Measurements from ENCODE around the gene TBP. TPM values are rescaled to one million over a fixed set of nuclear protein-coding genes. Genes with fewer than 3 reads are reported as not detected.
A peak's percentile ranks its signal among the peaks of the same experiment; 100 is the strongest.
"Not testable (repeated sequence)": the region's sequence is repeated elsewhere in the genome, so short reads cannot be mapped to it uniquely, and the experiment has no call there.

TBP gene
- total and polyA plus RNA-seq, 12 donors, result 10.4 to 27.8 (median 15.1) TPM

- intact Hi-C loops (cut with DNase I), result loop anchor here in 1 of 2 donors (5.0 to 10.0 kb wide), 2 partner anchors 696 to 729 kb away; no protein-coding TSS in a partner anchor
- Histone ChIP-seq H3K4me3 (no peak overlapping the region), H3K36me3 (replicated peaks in 1 of 2) (no peaks in the 10 kb centered on the region), H3K9me3 (replicated peaks in 1 of 3) (no peaks in the 10 kb centered on the region), H3K4me1 (replicated peaks in 1 of 2) (no peaks in the 10 kb centered on the region), H3K27ac (peak overlapping the region in 1 of 5 donors; percentile 15), H3K27me3 (no peaks in the 10 kb centered on the region)
- no peak for DNase-seq
- TF ChIP-seq POLR2A (IDR thresholded peaks at IDR 0.05) (no peak), CTCF (IDR thresholded peaks at IDR 0.05) (no peak)
- 60 to 67% (median 65%) methylated on average over 8 to 9 of the region's 9 CpGs for WGBS, 4 donors
Observed at GRCh38 chr6:170523256-170524171, 30.7 kb upstream of the TBP start.

- no peaks in the 10 kb centered on the region for H3K9me3 ChIP-seq (replicated peaks in 1 of 3)
- H3K27me3 ChIP-seq, result no peaks in the 10 kb centered on the region
- H3K4me1 ChIP-seq (replicated peaks in 1 of 2), result no peaks in the 10 kb centered on the region
- no peak for DNase-seq
- intact Hi-C loops (cut with DNase I), result loop anchor here in 1 of 2 donors (5.0 to 10.0 kb wide), 2 partner anchors 697 to 729 kb away; no protein-coding TSS in a partner anchor
- H3K4me3 ChIP-seq, result no peak overlapping the region
- TF ChIP-seq CTCF (IDR thresholded peaks at IDR 0.05) (no peak), POLR2A (IDR thresholded peaks at IDR 0.05) (no peak)
- no peaks in the 10 kb centered on the region for H3K36me3 ChIP-seq (replicated peaks in 1 of 2)
- no peak overlapping the region for H3K27ac ChIP-seq
- 78 to 86% (median 81%) methylated on average over 4 to 5 of the region's 5 CpGs for WGBS, 4 donors
Observed at GRCh38 chr6:170524172-170524502, 30.0 kb upstream of the TBP start.

GRCh38 chr6:170525795-170526194 lies 28.4 kb upstream of the TBP start:
- H3K4me1 ChIP-seq (replicated peaks in 1 of 2), result no peaks in the 10 kb centered on the region
- H3K27ac ChIP-seq, result no peak overlapping the region
- intact Hi-C loops (cut with DNase I), result loop anchor here in 1 of 2 donors (10.0 kb wide), 1 partner anchor 731 kb away; no protein-coding TSS in a partner anchor
- WGBS, 4 donors, result 43 to 59% (median 53%) methylated on average over 7 of the region's 7 CpGs
- DNase-seq, result no peak
- TF ChIP-seq POLR2A (IDR thresholded peaks at IDR 0.05) (no peak), CTCF (IDR thresholded peaks at IDR 0.05) (no peak)
- no peak overlapping the region for H3K4me3 ChIP-seq
- no peaks in the 10 kb centered on the region for H3K9me3 ChIP-seq (replicated peaks in 1 of 3)
- no peaks in the 10 kb centered on the region for H3K27me3 ChIP-seq
- H3K36me3 ChIP-seq (replicated peaks in 1 of 2), result no peaks in the 10 kb centered on the region

GRCh38 chr6:170527995-170528394 lies 26.2 kb upstream of the TBP start:
- intact Hi-C loops (cut with DNase I), result loop anchor here in 1 of 2 donors (10.0 kb wide), 1 partner anchor 733 kb away; no protein-coding TSS in a partner anchor
- WGBS, 4 donors, result 87 to 92% (median 88%) methylated on average over 5 of the region's 5 CpGs
- H3K9me3 ChIP-seq (replicated peaks in 1 of 3); H3K4me1 ChIP-seq (replicated peaks in 1 of 2); H3K27ac ChIP-seq; H3K27me3 ChIP-seq; H3K4me3 ChIP-seq; H3K36me3 ChIP-seq (replicated peaks in 1 of 2); DNase-seq: not testable (repeated sequence)

Measured in adrenal gland (tissue), 12 donors.